Dermis blood vessel endothelial cell (primary cell): ENCODE data around the gene ZNF627. TPM values are rescaled to one million over a fixed set of nuclear protein-coding genes. Genes with fewer than 3 reads are reported as not detected.
"Not testable (repeated sequence)": the region's sequence is repeated elsewhere in the genome, so short reads cannot be mapped to it uniquely, and the experiment has no call there.

ENCODE experiments used
- DNase-seq: peaks from one replicate; pipeline ENCODE4 v3.0.0; 2010
- total RNA-seq: library from RNA; depleted of rRNA; stranded (reverse); fragments of >200 nt; gene quantifications from 2 replicates; pipeline ENCODE4 v1.2.3, GENCODE V29; 2014

The ZNF627 gene
- total RNA-seq, 1 donor from 2014 or later, result 28.9 TPM

- no peak for DNase-seq
Observed at GRCh38 chr19:11576227-11576626, 21.1 kb upstream of the ZNF627 start.

GRCh38 chr19:11577451-11578257 lies 19.6 kb upstream of the ZNF627 start, which contains the start of gene ACP5:
ACP5 (minus strand) TSS chr19:11577645; CDS start chr19:11577317, 328 bp downstream.
- DNase-seq, result no peak

GRCh38 chr19:11578258-11579142 lies 18.8 kb upstream of the ZNF627 start:
- DNase-seq, result peak; percentile 22

- DNase-seq, result no peak
Observed at GRCh38 chr19:11580116-11580515, 17.2 kb upstream of the ZNF627 start.

DNA sequence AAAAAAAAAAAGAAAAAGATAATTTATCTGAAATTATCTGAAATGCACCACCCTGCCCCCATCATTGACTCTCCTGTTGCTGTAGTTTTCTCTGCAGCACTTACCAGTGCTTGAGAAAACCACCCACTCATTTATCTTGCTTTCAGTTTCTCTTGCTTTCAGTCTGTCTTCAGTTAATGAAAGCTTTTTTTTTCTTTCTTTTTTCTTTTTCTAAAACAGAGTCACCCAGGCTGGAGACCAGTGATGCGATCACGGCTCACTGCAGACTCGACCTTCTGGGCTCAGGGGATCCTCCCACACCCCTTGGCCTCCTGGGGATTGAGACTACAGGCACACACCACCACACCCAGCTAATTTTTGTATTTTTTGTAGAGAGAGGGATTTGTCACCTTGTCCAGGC lies 15.5 kb upstream of the ZNF627 start:
- no peak for DNase-seq

DNA sequence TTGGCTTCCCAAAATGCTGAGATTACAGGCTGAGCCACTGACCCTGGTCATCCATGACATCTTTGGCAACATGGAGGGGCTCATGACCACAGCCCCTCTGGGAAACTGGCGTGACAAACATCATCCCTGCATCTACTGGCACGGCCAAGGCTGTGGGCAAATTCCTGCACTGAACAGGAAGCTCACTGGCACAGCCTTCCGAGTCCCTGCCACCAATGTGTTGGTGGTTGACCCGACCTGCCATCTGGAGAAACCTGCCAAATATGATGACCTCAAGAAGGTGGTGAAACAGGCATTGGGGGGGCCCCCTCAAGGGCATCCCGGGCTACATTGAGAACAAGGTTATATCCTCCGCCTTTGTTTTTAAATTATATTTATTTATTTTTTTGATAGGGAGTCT lies 11.0 kb upstream of the ZNF627 start:
- DNase-seq, result no peak

GRCh38 chr19:11587302-11587974 lies 9.8 kb upstream of the ZNF627 start:
- DNase-seq, result peak; percentile 78

DNA sequence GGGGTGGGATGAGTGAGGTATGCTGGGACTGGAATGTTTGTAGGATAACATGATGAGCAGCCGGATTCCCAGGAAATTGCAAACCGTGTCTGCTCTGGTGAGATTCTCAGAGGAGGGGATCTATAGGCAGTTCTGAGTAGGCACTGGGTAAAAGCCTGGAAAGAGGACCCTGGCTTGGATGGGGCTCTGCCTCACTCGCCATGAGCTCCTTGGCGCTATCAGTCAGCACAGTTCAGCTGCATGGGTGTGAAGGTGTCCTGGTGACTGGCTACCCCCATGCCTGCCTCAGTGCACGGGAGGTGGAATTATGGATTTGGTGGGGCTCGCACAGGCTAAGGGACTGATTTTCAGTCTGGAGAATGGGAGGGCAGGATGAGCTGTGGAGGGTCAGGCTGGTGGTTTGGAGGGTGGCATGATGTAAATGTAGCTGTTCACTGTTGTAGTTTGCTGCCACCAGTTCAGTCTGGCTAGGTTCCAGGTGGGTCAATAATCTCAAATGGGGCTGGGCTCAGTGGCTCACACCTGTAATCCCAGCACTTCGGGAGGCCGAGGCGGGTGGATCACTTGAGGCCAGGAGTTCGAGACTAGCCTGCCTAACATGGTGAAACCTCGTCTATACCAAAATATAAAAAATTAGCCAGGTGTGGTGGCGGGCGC lies 9.2 kb upstream of the ZNF627 start:
- no peak for DNase-seq

GRCh38 chr19:11594084-11594483 lies 3.2 kb upstream of the ZNF627 start:
- DNase-seq, result no peak

DNA sequence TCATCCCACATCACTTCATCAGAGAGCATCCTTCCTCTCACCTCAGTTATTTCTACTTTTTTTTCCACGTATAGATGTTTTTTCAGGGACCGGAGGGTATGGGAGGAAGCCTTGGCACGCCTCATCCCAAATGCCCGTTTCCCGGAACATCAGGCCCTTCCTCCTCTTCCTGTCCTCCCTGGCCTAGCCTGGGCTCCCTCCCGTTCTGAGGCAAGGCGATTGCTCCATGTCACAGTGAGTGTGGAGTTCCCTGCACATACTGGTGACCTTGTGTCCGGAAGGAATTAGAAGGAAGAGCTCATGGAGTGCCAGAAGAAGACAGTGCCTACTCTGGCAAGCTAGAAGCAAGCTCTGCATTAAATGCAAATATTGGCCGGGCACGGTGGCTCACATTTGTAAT lies 1.1 kb upstream of the ZNF627 start:
- peak; percentile 15 for DNase-seq

- no peak for DNase-seq
Observed at GRCh38 chr19:11598103-11598483, 810 bp downstream of the ZNF627 start.

DNA sequence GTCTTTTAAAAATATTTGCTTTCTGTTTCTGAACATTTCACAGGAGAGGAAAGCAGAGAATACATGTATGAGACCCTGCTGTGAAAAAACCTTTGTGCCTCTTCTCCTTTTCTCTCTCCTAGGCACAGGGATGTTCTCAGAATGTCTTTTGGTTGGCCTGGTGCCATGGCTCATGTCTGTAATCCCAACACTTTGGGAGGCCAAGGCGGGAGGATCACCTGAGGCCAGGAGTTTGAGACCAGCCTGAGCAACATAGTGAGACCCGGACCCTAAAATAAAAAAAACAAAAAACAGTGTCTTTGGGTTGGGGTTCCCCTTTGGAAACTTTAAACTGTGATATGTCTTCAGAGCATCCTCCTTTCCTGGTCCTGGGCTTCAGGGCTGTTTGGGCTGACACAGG lies 1.5 kb downstream of the ZNF627 start:
- DNase-seq, result no peak

GRCh38 chr19:11599704-11600103 lies 2.4 kb downstream of the ZNF627 start:
- not testable (repeated sequence) for DNase-seq

DNA sequence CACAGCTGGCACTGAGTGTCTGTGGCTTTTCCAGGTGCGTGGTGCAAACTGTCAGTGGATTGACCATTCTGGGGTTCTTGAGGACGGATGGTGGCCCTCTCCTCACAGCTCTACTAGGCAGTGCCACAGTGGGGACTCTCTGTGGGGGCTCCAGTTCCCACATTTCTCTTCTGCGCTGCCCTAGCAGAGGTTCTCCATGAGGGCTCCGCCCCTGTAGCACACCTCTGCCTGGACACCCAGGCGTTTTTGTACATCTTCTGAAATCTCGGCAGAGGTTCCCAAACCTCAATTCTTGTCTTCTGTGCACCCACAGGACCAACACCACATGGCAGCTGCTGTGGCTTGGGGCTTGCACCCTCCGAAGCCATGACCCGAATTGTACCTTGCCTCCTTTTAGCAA lies 9.2 kb downstream of the ZNF627 start:
- DNase-seq, result no peak

DNA sequence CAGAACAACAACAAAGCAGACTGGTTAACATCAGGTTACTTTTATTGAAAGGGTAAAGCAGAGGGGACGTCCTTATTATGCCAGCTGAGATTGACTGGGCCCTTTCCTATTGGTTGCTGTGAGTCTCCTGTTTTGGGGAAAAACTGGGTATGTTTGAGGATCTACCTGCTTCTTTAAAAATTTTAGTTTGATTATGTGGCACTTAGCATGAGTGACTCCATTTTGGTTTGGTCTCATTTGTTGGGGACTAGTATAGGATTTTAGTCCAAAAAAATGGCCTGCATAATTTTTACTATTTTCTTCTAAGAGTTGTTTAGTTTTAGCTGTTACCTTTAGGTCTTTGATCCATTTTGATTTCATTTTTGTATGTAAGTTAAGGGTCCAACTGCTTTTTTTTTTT lies 14.4 kb downstream of the ZNF627 start:
- no peak for DNase-seq

DNA sequence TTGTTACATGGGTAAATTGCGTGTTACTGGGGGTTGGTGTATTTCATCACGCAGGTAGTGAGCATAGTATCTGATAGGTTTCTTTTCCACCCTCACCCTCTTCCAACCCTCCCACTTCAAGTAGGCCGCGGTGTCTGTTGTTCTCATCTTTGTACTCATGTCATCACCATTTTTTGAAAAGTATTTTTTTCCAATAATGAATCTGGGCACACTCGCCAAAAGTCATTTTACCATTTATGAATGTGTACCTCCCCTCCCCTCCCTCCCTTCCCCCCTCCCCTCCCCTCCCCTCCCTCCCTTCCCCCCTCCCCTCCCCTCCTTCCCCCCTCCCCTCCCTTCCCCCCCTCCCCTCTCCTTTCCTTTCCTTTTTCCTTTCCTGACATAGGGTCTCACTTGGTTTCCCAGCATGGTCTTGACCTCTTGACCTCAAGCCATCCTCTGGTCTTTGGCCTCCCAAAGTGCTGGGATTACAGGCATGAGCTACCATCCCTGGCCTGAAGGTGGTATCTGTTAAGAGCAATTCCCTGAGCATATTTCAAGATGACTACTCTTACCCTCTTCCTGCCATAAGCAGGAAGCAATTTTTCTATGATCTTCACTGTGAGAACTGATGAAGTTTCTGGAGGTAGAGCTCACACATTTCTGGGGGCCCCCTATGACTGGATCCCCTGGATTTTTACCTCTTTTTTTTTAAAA lies 15.7 kb downstream of the ZNF627 start:
- no peak for DNase-seq

GRCh38 chr19:11617180-11618062 lies 20.1 kb downstream of the ZNF627 start:
- no peak for DNase-seq

- DNase-seq, result no peak
Observed at GRCh38 chr19:11620553-11620952, 23.3 kb downstream of the ZNF627 start.

- DNase-seq, result not testable (repeated sequence)
Observed at GRCh38 chr19:11622401-11622800, 25.1 kb downstream of the ZNF627 start.

DNA sequence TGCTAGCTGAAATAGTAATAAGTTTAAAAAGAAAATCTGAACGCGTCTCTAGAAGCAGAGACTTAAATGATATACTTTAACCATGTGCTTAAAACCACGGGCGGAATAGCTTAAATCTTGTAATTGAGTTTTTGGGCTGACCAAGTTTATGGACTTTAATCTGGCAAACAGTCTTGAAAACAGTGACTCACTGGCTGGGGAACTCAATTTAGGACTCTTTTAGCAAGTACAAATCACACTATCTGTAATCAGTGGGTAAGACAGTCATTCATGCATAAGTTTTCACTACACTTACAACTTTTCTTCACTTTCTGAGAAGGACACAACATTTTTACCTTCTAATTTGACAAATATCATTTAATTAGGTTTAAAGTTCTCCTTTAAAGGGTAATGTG lies 26.8 kb downstream of the ZNF627 start:
- DNase-seq, result no peak

DNA sequence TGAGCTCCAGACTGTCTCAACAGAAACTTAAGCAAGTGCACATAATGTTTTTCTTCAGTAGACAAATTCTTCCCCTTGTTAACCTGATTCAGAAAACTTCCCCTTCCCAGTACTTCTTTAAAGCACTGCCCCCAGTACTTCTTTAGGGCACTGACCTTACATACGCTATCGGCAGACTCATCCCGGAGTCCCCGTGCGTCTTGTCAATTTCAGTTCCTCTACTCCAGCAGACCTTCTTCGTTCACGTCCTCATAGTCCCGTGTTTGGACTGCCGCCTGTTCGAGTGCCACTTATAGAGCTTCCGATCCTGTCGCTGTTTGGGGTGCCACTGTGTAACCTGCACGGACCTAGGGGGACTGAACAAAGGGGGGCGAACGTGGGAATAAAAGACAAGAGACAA lies 29.0 kb downstream of the ZNF627 start:
- no peak for DNase-seq
